Tibial nerve (tissue), 4 donors: ENCODE measurements around the gene THPO. TPM values are rescaled to one million over a fixed set of nuclear protein-coding genes. Genes with fewer than 3 reads are reported as not detected.
A peak's percentile ranks its signal among the peaks of the same experiment; 100 is the strongest.

ENCODE experiments used
- DNase-seq, 2 donors: peaks; one replicate each; pipeline ENCODE4 v3.0.0-alpha.2; 2019; ENCODE audit warnings: low spot score in 2 of 2
- H3K27ac ChIP-seq, 4 donors: fragments of 200-600 bp; sonication (generic) in 3 of 4; one replicate each; pipeline ENCODE4 v1.5.1; 2017 to 2019; ENCODE audit warnings: mild to moderate bottlenecking in 1 of 4
- H3K27me3 ChIP-seq, 2 donors: fragments of 200-600 bp; sonication (generic) in 1 of 2; one replicate each; pipeline versions ENCODE4 v1.5.1 to v1.6.0; 2017 to 2019
- H3K36me3 ChIP-seq, 3 donors: fragments of 200-600 bp; sonication (generic); one replicate each; pipeline ENCODE4 v1.5.1; 2018 to 2019
- H3K4me1 ChIP-seq, 4 donors: fragments of 200-600 bp; sonication (generic) in 3 of 4; one replicate each; pipeline ENCODE4 v1.5.1; 2017 to 2019
- H3K4me3 ChIP-seq, 4 donors: fragments of 200-600 bp; sonication (generic) in 3 of 4; one replicate each; pipeline ENCODE4 v1.5.1; 2017 to 2019; ENCODE audit warnings: mild to moderate bottlenecking in 1 of 4, moderate library complexity in 1 of 4
- H3K9me3 ChIP-seq, 4 donors: fragments of 200-600 bp; sonication (generic) in 3 of 4; one replicate each; pipeline ENCODE4 v1.5.1; 2017 to 2019
- EP300 ChIP-seq, 2 donors: sonication (generic); formaldehyde crosslinking; IDR thresholded peaks; one replicate each; pipeline ENCODE4 v1.6.1; 2017; ENCODE audit warnings: antibody characterized with exemption in 2 of 2, mild to moderate bottlenecking in 1 of 2
- POLR2A ChIP-seq, 2 donors: fragments of 450-650 bp; IDR thresholded peaks; one replicate each; pipeline ENCODE4 v1.6.1; 2017; ENCODE audit warnings: antibody characterized with exemption in 2 of 2, mild to moderate bottlenecking in 2 of 2, moderate library complexity in 2 of 2
- WGBS, 2 donors: methylation state at CpG; one replicate each; pipeline ENCODE4 v1.1.5; 2018; 5-methylcytosine and 5-hydroxymethylcytosine counted together
- total RNA-seq, 4 donors: library from RNA; depleted of rRNA; stranded (reverse); fragments of >200 nt; gene quantifications; one replicate each; pipeline ENCODE4 v1.1.0, GENCODE V29; 2016
- TF ChIP-seq, protein P1 (sequence below), 5 experiments: fragments of 200-600 bp in 3 of 5; fragments of 450-650 bp in 2 of 5; sonication (generic) in 3 of 5; IDR thresholded peaks; one replicate each; pipeline ENCODE4 v1.5.1; 2016 to 2019; ENCODE audit warnings: antibody characterized with exemption in 5 of 5, mild to moderate bottlenecking in 3 of 5, moderate library complexity in 2 of 5

THPO gene
- total RNA-seq, 4 donors from 2014 or later: 0.20 to 0.84 (median 0.44) TPM; not detected in 1

DNA sequence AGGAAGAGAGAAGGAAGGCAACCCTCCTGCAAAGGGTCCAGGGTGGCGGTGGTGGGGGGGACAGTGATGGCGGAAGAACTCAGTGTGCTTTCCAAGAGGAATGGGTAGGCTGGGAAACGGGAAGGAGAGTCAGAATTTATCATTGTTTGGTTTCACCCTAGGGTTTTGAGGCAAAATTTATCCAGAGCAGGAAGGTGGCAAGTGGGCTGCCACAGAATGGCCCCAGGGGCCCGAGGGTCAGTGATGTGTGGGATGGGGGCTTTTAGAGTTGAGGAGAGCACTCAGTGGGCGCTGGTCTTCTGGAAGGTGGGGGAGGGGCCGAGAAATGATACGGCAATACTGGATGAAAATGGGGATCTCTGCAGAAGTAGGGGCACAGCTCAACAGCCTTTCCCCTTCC, 40.0 kb downstream of the THPO start:
- Histone ChIP-seq H3K27me3 (no peaks in the 10 kb centered on the region), H3K4me1 (peaks cover 0 to 37% (median 23%) of the 10 kb centered on the region in 4 donors), H3K4me3 (peak overlapping the region in 2 of 4 donors; percentile 22 to 31), H3K27ac (peak overlapping the region; percentile 94 to 100 (median 98)), H3K9me3 (no peaks in the 10 kb centered on the region), H3K36me3 (peaks cover 0 to 41% (median 3%) of the 10 kb centered on the region in 3 donors)
- DNase-seq: no peak
- TF ChIP-seq POLR2A (IDR thresholded peaks at IDR 0.05) (no peak), EP300 (IDR thresholded peaks at IDR 0.05) (no peak)
- TF ChIP-seq, protein P1, sequence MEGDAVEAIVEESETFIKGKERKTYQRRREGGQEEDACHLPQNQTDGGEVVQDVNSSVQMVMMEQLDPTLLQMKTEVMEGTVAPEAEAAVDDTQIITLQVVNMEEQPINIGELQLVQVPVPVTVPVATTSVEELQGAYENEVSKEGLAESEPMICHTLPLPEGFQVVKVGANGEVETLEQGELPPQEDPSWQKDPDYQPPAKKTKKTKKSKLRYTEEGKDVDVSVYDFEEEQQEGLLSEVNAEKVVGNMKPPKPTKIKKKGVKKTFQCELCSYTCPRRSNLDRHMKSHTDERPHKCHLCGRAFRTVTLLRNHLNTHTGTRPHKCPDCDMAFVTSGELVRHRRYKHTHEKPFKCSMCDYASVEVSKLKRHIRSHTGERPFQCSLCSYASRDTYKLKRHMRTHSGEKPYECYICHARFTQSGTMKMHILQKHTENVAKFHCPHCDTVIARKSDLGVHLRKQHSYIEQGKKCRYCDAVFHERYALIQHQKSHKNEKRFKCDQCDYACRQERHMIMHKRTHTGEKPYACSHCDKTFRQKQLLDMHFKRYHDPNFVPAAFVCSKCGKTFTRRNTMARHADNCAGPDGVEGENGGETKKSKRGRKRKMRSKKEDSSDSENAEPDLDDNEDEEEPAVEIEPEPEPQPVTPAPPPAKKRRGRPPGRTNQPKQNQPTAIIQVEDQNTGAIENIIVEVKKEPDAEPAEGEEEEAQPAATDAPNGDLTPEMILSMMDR (IDR thresholded peaks at IDR 0.05): no peak
- 61 to 64% methylated on average over 7 of the region's 7 CpGs for WGBS, 2 donors

DNA sequence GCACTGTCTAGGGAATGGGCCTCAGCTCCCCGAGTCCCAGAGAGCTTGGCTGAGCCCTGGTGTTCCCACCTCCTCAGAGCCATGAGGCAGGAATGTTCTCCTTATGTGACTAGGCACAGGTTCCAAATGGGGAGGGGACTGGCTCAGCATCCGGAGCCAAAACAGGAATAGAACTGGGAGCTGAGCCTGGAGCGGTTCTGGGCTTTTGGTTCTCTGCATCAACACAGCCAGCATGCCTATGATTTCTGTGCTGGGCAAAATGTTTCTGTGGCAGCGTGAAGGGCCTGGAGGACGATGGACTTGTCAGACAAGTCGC, 40.6 kb downstream of the THPO start, which contains the start of gene FAM131A:
FAM131A (plus strand) TSS at position 202 of the 316 bp plus-strand sequence; CDS start at position 233, 31 bp downstream.
- TF ChIP-seq POLR2A (IDR thresholded peaks at IDR 0.05) (no peak), EP300 (IDR thresholded peaks at IDR 0.05) (no peak)
- TF ChIP-seq, protein P1 (IDR thresholded peaks at IDR 0.05): no peak
- peak within 1 kb of the TSS; percentile 94 to 100 (median 98) for H3K27ac ChIP-seq
- peak in 1 of 2 donors; percentile 45 for DNase-seq
- no peaks in the 10 kb centered on the region for H3K27me3 ChIP-seq
- peaks cover 0 to 41% (median 10%) of the 10 kb centered on the region in 3 donors for H3K36me3 ChIP-seq
- WGBS, 2 donors: 45 to 60% methylated on average over 5 to 6 of the region's 6 CpGs
- peaks cover 0 to 37% (median 23%) of the 10 kb centered on the region in 4 donors for H3K4me1 ChIP-seq
- no peaks in the 10 kb centered on the region for H3K9me3 ChIP-seq
- H3K4me3 ChIP-seq: peak within 1 kb of the TSS; percentile 63 to 98 (median 89)

DNA sequence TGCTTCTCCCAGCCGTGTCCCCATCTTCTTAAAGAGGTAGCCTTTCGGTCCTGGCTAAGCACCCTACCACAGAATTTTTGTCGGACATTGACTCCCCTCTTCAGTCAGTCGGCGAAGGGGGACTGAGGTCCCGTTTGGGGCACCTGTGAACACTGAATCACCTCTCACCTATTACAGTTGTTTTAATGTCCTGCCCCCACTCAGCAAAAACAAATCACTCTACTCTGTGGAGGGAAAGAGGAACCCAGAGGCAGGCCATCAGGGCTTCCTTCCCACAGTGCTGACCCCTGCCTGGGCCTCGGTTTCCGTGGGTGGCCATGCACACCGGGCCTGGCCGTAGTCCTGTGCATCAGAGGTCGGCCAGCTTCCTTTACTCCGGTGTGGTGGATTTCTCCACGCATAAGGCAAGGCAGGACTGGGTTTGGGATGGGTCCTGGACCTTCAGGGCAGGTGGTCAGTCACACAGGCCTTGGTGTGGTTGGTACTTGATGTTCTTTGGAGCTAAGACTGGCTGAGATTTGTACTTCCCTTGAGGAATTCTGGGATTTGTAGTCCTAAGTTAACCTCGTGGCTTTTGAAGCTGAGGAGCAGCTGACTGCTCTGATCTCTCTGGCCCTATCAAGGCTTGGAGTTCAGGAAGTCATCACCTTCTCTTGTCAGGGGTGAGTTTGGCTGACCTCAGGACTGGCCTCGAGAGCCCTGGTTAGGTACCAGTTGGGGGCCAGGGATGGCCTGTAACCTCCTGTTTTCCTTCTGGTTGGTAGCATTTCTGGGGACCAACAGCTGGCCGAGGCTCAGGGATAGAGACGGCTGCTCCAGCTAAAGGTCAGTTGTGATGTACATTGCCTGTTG, 41.2 kb downstream of the THPO start:
- H3K36me3 ChIP-seq: peaks cover 0 to 41% (median 15%) of the 10 kb centered on the region in 3 donors
- H3K4me3 ChIP-seq: peak overlapping the region; percentile 63 to 98 (median 89)
- no peaks in the 10 kb centered on the region for H3K9me3 ChIP-seq
- WGBS, 2 donors: 7% methylated on average over 16 of the region's 17 CpGs
- H3K27ac ChIP-seq: peak overlapping the region; percentile 94 to 100 (median 98)
- no peaks in the 10 kb centered on the region for H3K27me3 ChIP-seq
- peak in 1 of 2 donors; percentile 60 for DNase-seq
- TF ChIP-seq, protein P1 (IDR thresholded peaks at IDR 0.05): no peak
- peak in 1 of 2 donors; percentile 44 for TF ChIP-seq POLR2A (IDR thresholded peaks at IDR 0.05)
- peak; percentile 36 to 80 for TF ChIP-seq EP300 (IDR thresholded peaks at IDR 0.05)
- peaks cover 0 to 37% (median 23%) of the 10 kb centered on the region in 4 donors for H3K4me1 ChIP-seq

DNA sequence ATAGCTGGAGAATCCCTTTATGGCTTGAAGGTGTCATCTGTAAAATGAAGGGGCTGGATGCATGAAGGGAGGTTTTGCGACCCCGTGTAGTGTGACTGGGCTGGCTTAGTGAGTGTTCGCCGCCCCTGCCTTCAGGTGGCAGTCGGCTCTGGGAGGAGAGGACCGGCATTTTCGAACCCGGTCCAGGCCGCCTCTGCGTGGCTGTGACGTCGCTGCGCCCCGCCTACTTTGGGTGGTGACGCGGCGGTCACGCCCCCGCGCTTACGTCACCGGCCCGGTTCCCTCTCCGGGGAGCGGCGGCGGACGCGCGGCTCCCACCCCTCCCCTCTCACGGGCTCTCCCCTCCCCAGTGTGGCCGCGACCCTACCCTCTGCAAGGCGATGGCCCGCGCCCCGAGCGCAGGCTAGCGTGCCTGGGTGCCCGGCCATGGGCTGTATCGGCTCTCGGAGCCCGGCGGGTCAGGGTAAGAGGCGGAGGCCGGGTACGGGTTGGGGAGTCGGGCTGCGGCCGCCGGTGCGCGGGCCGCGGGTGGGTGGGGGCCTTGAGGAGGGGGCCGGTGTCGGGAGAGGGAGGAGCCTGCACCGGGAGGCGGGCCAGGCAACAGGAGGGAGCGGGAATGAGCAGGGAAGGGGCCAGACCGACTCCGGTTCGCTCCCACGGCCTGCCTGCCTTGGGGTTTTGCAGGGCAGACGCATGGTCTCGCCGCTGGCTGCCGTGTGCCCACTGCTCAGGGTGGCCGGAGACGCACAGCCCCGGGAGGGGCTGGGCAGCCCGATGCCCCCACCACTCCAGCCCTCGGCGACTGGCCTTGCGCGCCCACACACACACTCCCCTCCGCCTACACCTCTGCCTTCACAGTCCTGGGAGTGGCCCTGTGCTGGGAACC, 42.1 kb downstream of the THPO start:
- peak overlapping the region; percentile 94 to 100 (median 98) for H3K27ac ChIP-seq
- no peaks in the 10 kb centered on the region for H3K9me3 ChIP-seq
- TF ChIP-seq POLR2A (IDR thresholded peaks at IDR 0.05): peak; percentile 88 to 97
- TF ChIP-seq EP300 (IDR thresholded peaks at IDR 0.05): peak; percentile 89 to 96
- TF ChIP-seq, protein P1 (IDR thresholded peaks at IDR 0.05): peak in 1 of 5 experiments; percentile 35
- WGBS, 2 donors: 0 to 1% methylated on average over 37 to 75 of the region's 77 CpGs
- peak; percentile 82 to 90 for DNase-seq
- H3K4me3 ChIP-seq: peak overlapping the region; percentile 63 to 98 (median 89)
- H3K4me1 ChIP-seq: peaks cover 0 to 34% (median 23%) of the 10 kb centered on the region in 4 donors
- H3K27me3 ChIP-seq: no peaks in the 10 kb centered on the region
- H3K36me3 ChIP-seq: peaks cover 0 to 43% (median 22%) of the 10 kb centered on the region in 3 donors
